Upper lobe of right lung (tissue), 1 donor: Measurements from ENCODE around the gene ANKRD13A. TPM values are rescaled to one million over a fixed set of nuclear protein-coding genes. Genes with fewer than 3 reads are reported as not detected.
"Not testable (repeated sequence)": the region's sequence is repeated elsewhere in the genome, so short reads cannot be mapped to it uniquely, and the experiment has no call there.

ENCODE experiments used
- ATAC-seq: fragments of 200-7000 bp; cut with Tn5 transposase; one replicate; pipeline ENCODE4 v1.9.1; 2020; ENCODE audit warnings: mild to moderate bottlenecking, moderate library complexity
- DNase-seq: peaks from one replicate; pipeline ENCODE4 v3.0.0-alpha.2; 2020
- H3K27ac ChIP-seq: fragments of 200-600 bp; one replicate; pipeline ENCODE4 v1.8.0; 2022
- H3K27me3 ChIP-seq: fragments of 200-600 bp; one replicate; pipeline ENCODE4 v1.8.0; 2022; ENCODE audit warnings: mild to moderate bottlenecking
- H3K36me3 ChIP-seq: fragments of 200-600 bp; one replicate; pipeline ENCODE4 v1.8.0; 2022
- H3K4me1 ChIP-seq: fragments of 200-600 bp; one replicate; pipeline ENCODE4 v1.8.0; 2022
- H3K4me3 ChIP-seq: fragments of 200-600 bp; one replicate; pipeline ENCODE4 v1.8.0; 2022; ENCODE audit warnings: mild to moderate bottlenecking
- H3K9me3 ChIP-seq: fragments of 200-600 bp; one replicate; pipeline ENCODE4 v1.8.0; 2022
- CTCF ChIP-seq: fragments of 200-600 bp; IDR thresholded peaks from one replicate; pipeline ENCODE4 v1.8.0; 2022; ENCODE audit warnings: antibody characterized with exemption
- intact Hi-C: fragments of 100-400 bp; cut with DNase I; formaldehyde crosslinking; loops from one replicate; pipeline ENCODE4 v1.11.0; 2022
- total RNA-seq: library from RNA; stranded (reverse); fragmentation: NEBNext Ultra II Directional; extraction: Animal tissue kit (Norgen Biotek cat#: 25700); gene quantifications from one replicate; pipeline ENCODE4 v1.2.1, GENCODE V29; 2021
- donor health status: DM: no; HTN: yes; CAD: no; lungs with severe emphysema.

Gene ANKRD13A
- total RNA-seq, 1 donor from 2014 or later, result 54.0 TPM

GRCh38 chr12:109968032-109968420 lies 31.2 kb upstream of the ANKRD13A start:
- peaks cover 78% of the 10 kb centered on the region for H3K36me3 ChIP-seq
- H3K27ac ChIP-seq, result no peak overlapping the region
- H3K4me3 ChIP-seq, result no peak overlapping the region
- intact Hi-C loops, result no loop called here
- no peak for DNase-seq
- peaks cover 4% of the 10 kb centered on the region for H3K4me1 ChIP-seq
- no peaks in the 10 kb centered on the region for H3K9me3 ChIP-seq
- TF ChIP-seq CTCF, result no peak
- H3K27me3 ChIP-seq, result no peaks in the 10 kb centered on the region
- no peak for ATAC-seq

DNA sequence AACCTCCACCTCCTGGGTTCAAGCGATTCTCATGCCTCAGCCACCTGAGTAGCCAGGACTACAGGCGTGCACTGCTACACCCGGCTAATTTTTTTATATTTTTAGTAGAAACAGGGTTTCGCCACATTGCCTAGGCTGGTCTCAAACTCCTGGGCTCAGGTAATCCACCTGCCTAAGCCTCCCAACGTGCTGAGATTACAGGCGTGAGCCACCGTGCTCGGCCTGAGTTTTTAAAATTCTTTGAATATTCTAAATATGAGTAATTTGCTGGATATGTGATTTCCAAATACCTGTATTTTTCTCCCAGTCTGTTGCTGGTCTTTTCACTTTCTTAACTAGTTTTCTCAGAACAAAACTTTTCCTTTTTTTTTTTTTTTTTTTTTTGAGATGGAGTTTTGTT lies 30.4 kb upstream of the ANKRD13A start:
- H3K4me1 ChIP-seq, result peaks cover 4% of the 10 kb centered on the region
- H3K27me3 ChIP-seq, result no peaks in the 10 kb centered on the region
- DNase-seq (no peak), ATAC-seq (no peak)
- peaks cover 78% of the 10 kb centered on the region for H3K36me3 ChIP-seq
- H3K9me3 ChIP-seq, result no peaks in the 10 kb centered on the region
- no peak for TF ChIP-seq CTCF
- intact Hi-C loops, result no loop called here
- H3K27ac ChIP-seq, result no peak overlapping the region
- no peak overlapping the region for H3K4me3 ChIP-seq

- Histone ChIP-seq H3K27me3 (no peaks in the 10 kb centered on the region), H3K9me3 (no peaks in the 10 kb centered on the region), H3K27ac (no peak overlapping the region), H3K4me1 (no peaks in the 10 kb centered on the region), H3K36me3 (peaks cover 83% of the 10 kb centered on the region), H3K4me3 (no peak overlapping the region)
- no peak for DNase-seq
- no peak for ATAC-seq
- TF ChIP-seq CTCF, result no peak
- intact Hi-C loops, result no loop called here
Observed at GRCh38 chr12:109972821-109973220, 26.4 kb upstream of the ANKRD13A start.

- Histone ChIP-seq H3K4me1 (no peaks in the 10 kb centered on the region), H3K27ac (no peak overlapping the region), H3K36me3 (peaks cover 99% of the 10 kb centered on the region), H3K9me3 (no peaks in the 10 kb centered on the region), H3K4me3 (no peak overlapping the region), H3K27me3 (no peaks in the 10 kb centered on the region)
- intact Hi-C loops, result no loop called here
- ATAC-seq (no peak), DNase-seq (no peak)
- TF ChIP-seq CTCF, result no peak
Observed at GRCh38 chr12:109981311-109981710, 17.9 kb upstream of the ANKRD13A start.

GRCh38 chr12:109982210-109982609 lies 17.0 kb upstream of the ANKRD13A start:
- Histone ChIP-seq H3K36me3 (peaks cover 99% of the 10 kb centered on the region), H3K27ac (no peak overlapping the region), H3K27me3 (no peaks in the 10 kb centered on the region), H3K9me3 (no peaks in the 10 kb centered on the region), H3K4me1 (no peaks in the 10 kb centered on the region), H3K4me3 (no peak overlapping the region)
- DNase-seq (no peak), ATAC-seq (no peak)
- intact Hi-C loops, result no loop called here
- no peak for TF ChIP-seq CTCF

DNA sequence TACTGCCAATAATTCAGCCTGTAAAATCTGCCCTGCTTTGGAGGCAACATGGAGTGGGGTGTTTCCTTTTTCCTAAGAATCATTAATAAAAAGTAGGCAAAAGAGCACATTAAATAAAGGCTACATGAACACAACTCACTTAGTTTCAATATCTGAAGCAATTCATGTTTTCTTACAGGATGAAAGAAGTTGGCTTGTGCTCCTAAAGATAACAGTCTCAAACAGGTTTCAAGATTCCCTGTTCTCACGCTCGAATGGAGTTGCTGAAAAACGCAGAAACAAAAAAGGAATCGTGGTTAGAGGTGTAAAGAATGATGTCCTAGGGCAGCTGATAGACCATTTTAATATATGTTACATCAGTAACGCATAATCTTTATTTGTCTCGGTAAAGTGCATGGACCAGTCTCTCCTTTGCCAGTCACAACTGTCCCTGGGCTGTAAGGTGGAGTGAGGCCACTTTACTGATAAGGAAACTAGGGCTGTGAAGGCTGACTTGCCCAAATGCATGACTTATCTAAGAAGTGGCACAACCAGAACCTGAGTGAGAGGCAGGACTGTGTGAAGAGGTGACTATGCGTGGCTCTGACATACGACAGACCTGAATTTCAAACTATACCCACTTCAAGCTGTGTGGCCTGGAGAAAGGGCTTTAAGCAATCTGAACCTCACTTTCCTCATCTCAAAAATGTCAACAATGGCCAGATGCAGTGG lies 15.6 kb upstream of the ANKRD13A start:
- Histone ChIP-seq H3K9me3 (no peaks in the 10 kb centered on the region), H3K27me3 (no peaks in the 10 kb centered on the region), H3K4me1 (no peaks in the 10 kb centered on the region), H3K27ac (no peak overlapping the region), H3K4me3 (no peak overlapping the region), H3K36me3 (peaks cover 99% of the 10 kb centered on the region)
- DNase-seq, result no peak
- intact Hi-C loops, result no loop called here
- TF ChIP-seq CTCF, result no peak
- peak; percentile 96 for ATAC-seq

- H3K27ac ChIP-seq, H3K9me3 ChIP-seq, H3K4me1 ChIP-seq, H3K4me3 ChIP-seq, ATAC-seq, H3K27me3 ChIP-seq, intact Hi-C loops, DNase-seq: not testable (repeated sequence)
- H3K36me3 ChIP-seq, result peaks cover 99% of the 10 kb centered on the region
Observed at GRCh38 chr12:109986236-109986635, 13.0 kb upstream of the ANKRD13A start.
